Thoracic aorta (tissue), 2 donors: ENCODE data around the gene TSPAN4. TPM values are rescaled to one million over a fixed set of nuclear protein-coding genes. Genes with fewer than 3 reads are reported as not detected.

Experiments used
- ATAC-seq: fragments of 150-250 bp; one replicate; pipeline ENCODE4 v1.8.0; 2017; ENCODE audit warnings: low read depth; ENCODE audit not compliant: insufficient number of reproducible peaks, low FRiP score
- DNase-seq: peaks from one replicate; pipeline ENCODE4 v3.0.0-alpha.2; 2020; ENCODE audit warnings: low spot score
- H3K27ac ChIP-seq, 2 donors: fragments of 200-600 bp; sonication (generic); 1 replicate in 1 of 2; 2 replicates in 1 of 2; pipeline ENCODE4 v1.5.1; 2016; ENCODE audit warnings: mild to moderate bottlenecking in 2 of 2, moderate library complexity in 2 of 2
- H3K27me3 ChIP-seq: fragments of 200-600 bp; sonication (generic); replicated peaks from 2 replicates; pipeline ENCODE4 v1.6.0; 2016; ENCODE audit warnings: mild to moderate bottlenecking; ENCODE audit not compliant: insufficient read depth
- H3K36me3 ChIP-seq: fragments of 200-600 bp; sonication (generic); one replicate; pipeline ENCODE4 v1.5.1; 2016
- H3K4me1 ChIP-seq, 2 donors: fragments of 200-600 bp; sonication (generic); 1 replicate in 1 of 2; 2 replicates in 1 of 2; pipeline versions ENCODE4 v1.5.1 to v1.6.0; 2016; ENCODE audit warnings: low read depth in 2 of 2, mild to moderate bottlenecking in 1 of 2; ENCODE audit not compliant: control insufficient read depth in 1 of 2
- H3K4me3 ChIP-seq: fragments of 200-600 bp; sonication (generic); 2 replicates; pipeline ENCODE4 v1.5.1; 2016; ENCODE audit warnings: mild to moderate bottlenecking
- H3K9me3 ChIP-seq: fragments of 200-600 bp; sonication (generic); 2 replicates; pipeline ENCODE4 v1.5.1; 2016
- CTCF ChIP-seq: fragments of 200-600 bp; sonication (generic); IDR thresholded peaks from one replicate; pipeline ENCODE4 v1.5.1; 2019; ENCODE audit warnings: antibody characterized with exemption
- total RNA-seq, 2 donors: library from RNA; depleted of rRNA; stranded (reverse); fragments of >200 nt; gene quantifications; one replicate each; pipeline versions ENCODE4 v1.1.0 to v1.2.3, GENCODE V29; 2016

TSPAN4 gene
- total RNA-seq, 2 donors from 2014 or later, result 55.5 to 107 TPM

- ATAC-seq, result no peak
Measured at GRCh38 chr11:812390-812789, 30.3 kb upstream of the TSPAN4 start.

GRCh38 chr11:813072-813455, 29.6 kb upstream of the TSPAN4 start:
- no peak for TF ChIP-seq CTCF
- no peaks in the 10 kb centered on the region for H3K9me3 ChIP-seq
- peaks cover 30% of the 10 kb centered on the region for H3K36me3 ChIP-seq
- DNase-seq (no peak), ATAC-seq (no peak)
- peaks cover 13 to 27% of the 10 kb centered on the region in 2 donors for H3K4me1 ChIP-seq
- H3K4me3 ChIP-seq, result no peak overlapping the region
- no peak overlapping the region for H3K27ac ChIP-seq
- H3K27me3 ChIP-seq, result no peaks in the 10 kb centered on the region

More at GRCh38 chr11:812390-812789, 30.3 kb upstream of the TSPAN4 start:
- Histone ChIP-seq H3K27me3 (no peaks in the 10 kb centered on the region), H3K36me3 (peaks cover 30% of the 10 kb centered on the region), H3K9me3 (no peaks in the 10 kb centered on the region), H3K4me1 (peaks cover 13 to 30% of the 10 kb centered on the region in 2 donors), H3K27ac (no peak overlapping the region), H3K4me3 (no peak overlapping the region)
- TF ChIP-seq CTCF, result no peak
- no peak for DNase-seq

GRCh38 chr11:813456-814096, 29.1 kb upstream of the TSPAN4 start:
- TF ChIP-seq CTCF, result no peak
- Histone ChIP-seq H3K27ac (no peak overlapping the region), H3K9me3 (no peaks in the 10 kb centered on the region), H3K36me3 (peaks cover 30% of the 10 kb centered on the region), H3K4me1 (peaks cover 11 to 25% of the 10 kb centered on the region in 2 donors), H3K4me3 (no peak overlapping the region), H3K27me3 (no peaks in the 10 kb centered on the region)
- DNase-seq (no peak), ATAC-seq (no peak)

- Histone ChIP-seq H3K27me3 (no peaks in the 10 kb centered on the region), H3K4me1 (peaks cover 15 to 24% of the 10 kb centered on the region in 2 donors), H3K27ac (no peak overlapping the region), H3K4me3 (no peak overlapping the region), H3K9me3 (no peaks in the 10 kb centered on the region), H3K36me3 (peaks cover 30% of the 10 kb centered on the region)
- no peak for TF ChIP-seq CTCF
- DNase-seq, result no peak
- ATAC-seq, result no peak
Measured at GRCh38 chr11:815675-816432, 26.8 kb upstream of the TSPAN4 start.

GRCh38 chr11:816433-816779, 26.2 kb upstream of the TSPAN4 start:
- no peak for DNase-seq
- no peaks in the 10 kb centered on the region for H3K27me3 ChIP-seq
- no peaks in the 10 kb centered on the region for H3K9me3 ChIP-seq
- ATAC-seq, result no peak
- peaks cover 28% of the 10 kb centered on the region for H3K36me3 ChIP-seq
- no peak overlapping the region for H3K4me3 ChIP-seq
- no peak for TF ChIP-seq CTCF
- peaks cover 15 to 23% of the 10 kb centered on the region in 2 donors for H3K4me1 ChIP-seq
- no peak overlapping the region for H3K27ac ChIP-seq
